Duodenal mucosa (tissue), 2 donors: ENCODE measurements around the gene SUCLG2.

Experiments used
- H3K27ac ChIP-seq: one replicate; pipeline ENCODE4 v1.7.0; 2013; ENCODE audit warnings: low read depth, low read length
- H3K27me3 ChIP-seq, 2 donors: one replicate each; pipeline ENCODE4 v1.7.0; 2013; ENCODE audit warnings: low read length in 2 of 2, control low read depth in 1 of 2; ENCODE audit not compliant: insufficient read depth in 2 of 2, control insufficient read depth in 1 of 2
- H3K36me3 ChIP-seq, 2 donors: one replicate each; pipeline ENCODE4 v1.7.0; 2013; ENCODE audit warnings: low read length in 2 of 2, control low read depth in 1 of 2; ENCODE audit not compliant: insufficient read depth in 2 of 2, control insufficient read depth in 1 of 2
- H3K4me1 ChIP-seq, 2 donors: one replicate each; pipeline ENCODE4 v1.7.0; 2013; ENCODE audit warnings: low read length in 2 of 2, control low read depth in 1 of 2; ENCODE audit not compliant: insufficient read depth in 2 of 2, control insufficient read depth in 1 of 2
- H3K4me3 ChIP-seq, 2 donors: one replicate each; pipeline ENCODE4 v1.7.0; 2013; ENCODE audit warnings: low read length in 2 of 2, low read depth in 1 of 2
- H3K9ac ChIP-seq, 2 donors: one replicate each; pipeline ENCODE4 v1.7.0; 2013; ENCODE audit warnings: low read length in 2 of 2, low read depth in 1 of 2
- H3K9me3 ChIP-seq, 2 donors: one replicate each; pipeline ENCODE4 v1.7.0; 2013; ENCODE audit warnings: low read length in 2 of 2, control low read depth in 1 of 2; ENCODE audit not compliant: control insufficient read depth in 1 of 2

The SUCLG2 gene

DNA sequence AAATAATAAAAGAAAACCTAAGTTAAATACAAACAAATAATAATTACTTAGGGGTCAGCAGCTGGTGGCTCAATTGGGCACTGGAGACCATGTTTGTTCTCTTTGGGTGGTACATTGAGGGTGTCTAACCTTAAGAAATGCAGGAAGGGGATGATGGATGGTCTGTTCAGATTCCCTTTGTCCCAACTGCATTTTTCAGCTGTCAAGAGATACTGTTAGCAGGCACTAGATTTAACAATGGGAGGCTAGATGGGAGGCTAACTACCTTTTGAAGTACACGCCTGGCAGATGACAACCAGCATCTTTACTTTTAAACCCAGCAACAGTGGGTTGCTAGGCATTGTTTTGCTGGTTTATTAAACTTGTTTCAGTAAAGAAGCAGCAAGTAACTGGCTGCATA is 222.5 kb downstream of the SUCLG2 start:
- Histone ChIP-seq H3K36me3 (peaks cover 0 to 8% of the 10 kb centered on the region in 2 donors), H3K4me3 (no peak overlapping the region), H3K4me1 (no peaks in the 10 kb centered on the region), H3K27ac (no peak overlapping the region), H3K27me3 (no peaks in the 10 kb centered on the region), H3K9ac (no peak overlapping the region), H3K9me3 (no peaks in the 10 kb centered on the region)

GRCh38 chr3:67423722-67424121 is 230.7 kb downstream of the SUCLG2 start:
- Histone ChIP-seq H3K4me1 (no peaks in the 10 kb centered on the region), H3K27me3 (no peaks in the 10 kb centered on the region), H3K27ac (no peak overlapping the region)

DNA sequence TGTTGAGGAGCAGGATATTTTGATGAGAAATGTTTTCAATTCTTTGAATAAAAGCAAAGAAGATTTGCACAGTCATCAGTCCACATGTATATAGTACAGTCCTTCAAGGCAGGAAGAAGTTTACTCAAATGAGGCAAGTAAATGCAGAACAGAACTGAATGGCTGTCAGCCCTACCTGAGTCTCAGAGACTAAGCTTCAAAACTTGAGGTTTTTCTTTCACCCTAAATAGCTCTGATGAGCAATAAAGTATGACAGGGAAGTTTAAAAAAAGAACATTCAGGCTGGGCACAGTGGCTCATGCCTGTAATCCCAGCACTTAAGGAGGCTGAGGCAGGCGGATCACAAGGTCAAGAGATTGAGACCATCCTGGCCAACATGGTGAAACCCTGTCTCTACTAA is 232.5 kb downstream of the SUCLG2 start:
- Histone ChIP-seq H3K27me3 (no peaks in the 10 kb centered on the region), H3K9ac (no peak overlapping the region), H3K9me3 (peaks cover 5 to 12% of the 10 kb centered on the region in 2 donors), H3K4me3 (no peak overlapping the region), H3K4me1 (no peaks in the 10 kb centered on the region), H3K36me3 (peaks cover 3 to 20% of the 10 kb centered on the region in 2 donors), H3K27ac (no peak overlapping the region)

More at GRCh38 chr3:67423722-67424121, 230.7 kb downstream of the SUCLG2 start:
- peaks cover 5 to 12% of the 10 kb centered on the region in 2 donors for H3K9me3 ChIP-seq
- H3K36me3 ChIP-seq, result peaks cover 3 to 20% of the 10 kb centered on the region in 2 donors
- no peak overlapping the region for H3K4me3 ChIP-seq
- no peak overlapping the region for H3K9ac ChIP-seq

GRCh38 chr3:67419779-67420178 is 234.6 kb downstream of the SUCLG2 start:
- Histone ChIP-seq H3K4me1 (no peaks in the 10 kb centered on the region), H3K27ac (no peak overlapping the region), H3K36me3 (peaks cover 3 to 20% of the 10 kb centered on the region in 2 donors), H3K4me3 (no peak overlapping the region), H3K27me3 (no peaks in the 10 kb centered on the region), H3K9me3 (peaks cover 5 to 12% of the 10 kb centered on the region in 2 donors), H3K9ac (no peak overlapping the region)

- H3K4me3 ChIP-seq, result no peak overlapping the region
- H3K9me3 ChIP-seq, result peaks cover 5 to 12% of the 10 kb centered on the region in 2 donors
- no peaks in the 10 kb centered on the region for H3K4me1 ChIP-seq
- no peak overlapping the region for H3K27ac ChIP-seq
- H3K27me3 ChIP-seq, result no peaks in the 10 kb centered on the region
- peaks cover 3 to 18% of the 10 kb centered on the region in 2 donors for H3K36me3 ChIP-seq
- no peak overlapping the region for H3K9ac ChIP-seq
These were observed 235.2 kb downstream of the SUCLG2 start for GRCh38 chr3:67419218-67419529.

DNA sequence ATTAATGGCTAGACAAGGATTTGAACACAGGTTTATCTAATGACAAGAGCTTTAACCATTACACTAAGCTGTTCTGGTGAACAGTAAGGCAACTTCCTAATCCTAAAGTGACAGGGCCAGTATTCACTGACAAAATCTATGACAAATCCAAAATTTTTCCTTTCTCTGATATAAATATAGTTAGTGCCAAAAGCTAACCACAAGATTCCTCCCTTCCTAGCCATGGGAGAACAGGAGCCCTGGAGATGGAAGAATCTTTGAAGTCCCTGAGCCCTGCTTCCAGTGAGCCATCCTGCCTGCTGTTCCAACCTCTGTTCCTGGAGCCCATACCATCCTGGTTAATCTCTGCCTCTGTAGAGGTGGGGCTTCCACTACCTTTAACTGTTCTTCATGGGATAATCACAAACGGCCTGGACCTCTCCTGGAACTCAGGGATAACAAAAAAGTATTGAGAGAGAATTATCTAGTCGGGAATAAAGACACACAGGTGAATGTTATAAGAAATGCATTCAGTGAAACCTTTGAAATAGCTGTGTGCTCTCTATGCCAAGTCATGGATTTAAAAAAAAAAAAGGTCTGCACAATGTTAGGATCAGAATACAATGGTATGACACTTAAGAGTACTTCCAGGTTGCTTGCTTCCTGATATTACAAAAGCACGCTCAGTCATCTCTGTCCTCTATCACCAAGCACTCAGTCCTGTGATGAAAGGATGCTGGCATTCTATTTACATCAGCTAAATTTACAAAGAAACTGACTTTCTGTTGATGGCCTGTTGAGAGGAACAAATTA is 235.8 kb downstream of the SUCLG2 start:
- Histone ChIP-seq H3K27me3 (no peaks in the 10 kb centered on the region), H3K9ac (no peak overlapping the region), H3K36me3 (peaks cover 3 to 18% of the 10 kb centered on the region in 2 donors), H3K4me3 (no peak overlapping the region), H3K27ac (no peak overlapping the region), H3K9me3 (peaks cover 5 to 12% of the 10 kb centered on the region in 2 donors), H3K4me1 (no peaks in the 10 kb centered on the region)

GRCh38 chr3:67416703-67417102 is 237.7 kb downstream of the SUCLG2 start:
- Histone ChIP-seq H3K4me3 (no peak overlapping the region), H3K27me3 (no peaks in the 10 kb centered on the region), H3K27ac (no peak overlapping the region), H3K9ac (no peak overlapping the region), H3K9me3 (peaks cover 5 to 12% of the 10 kb centered on the region in 2 donors), H3K4me1 (no peaks in the 10 kb centered on the region), H3K36me3 (peaks cover 3 to 12% of the 10 kb centered on the region in 2 donors)

GRCh38 chr3:67415511-67415910 is 238.9 kb downstream of the SUCLG2 start:
- Histone ChIP-seq H3K36me3 (peaks cover 3 to 4% of the 10 kb centered on the region in 2 donors), H3K9ac (no peak overlapping the region)

DNA sequence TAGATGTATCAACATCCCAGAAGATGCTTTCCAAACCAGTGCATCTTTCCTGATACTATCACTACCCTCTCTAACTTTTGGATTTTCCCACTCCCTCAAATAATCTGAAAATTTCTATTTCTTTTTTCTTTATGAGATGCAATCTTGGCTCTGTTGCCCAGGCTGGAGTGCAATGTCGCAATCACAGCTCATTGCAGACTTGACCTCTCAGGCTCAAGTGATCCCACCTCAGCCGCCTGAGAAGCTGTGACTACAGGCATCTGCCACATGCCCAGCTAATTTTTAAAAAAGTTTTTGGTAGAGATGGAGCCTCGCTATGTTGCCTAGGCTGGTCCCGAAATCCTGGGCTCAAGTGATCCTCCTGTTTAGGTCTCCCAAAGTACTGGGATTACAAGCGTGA is 239.7 kb downstream of the SUCLG2 start:
- H3K9ac ChIP-seq, result no peak overlapping the region
- no peak overlapping the region for H3K4me3 ChIP-seq
- no peak overlapping the region for H3K27ac ChIP-seq
- no peaks in the 10 kb centered on the region for H3K27me3 ChIP-seq
- H3K4me1 ChIP-seq, result no peaks in the 10 kb centered on the region
- H3K9me3 ChIP-seq, result peaks cover 3% of the 10 kb centered on the region in 2 donors
- peaks cover under 1 to 3% of the 10 kb centered on the region in 2 donors for H3K36me3 ChIP-seq

More at GRCh38 chr3:67415511-67415910, 238.9 kb downstream of the SUCLG2 start:
- Histone ChIP-seq H3K4me3 (no peak overlapping the region), H3K9me3 (peaks cover 4 to 10% of the 10 kb centered on the region in 2 donors), H3K27ac (no peak overlapping the region), H3K27me3 (no peaks in the 10 kb centered on the region), H3K4me1 (no peaks in the 10 kb centered on the region)

DNA sequence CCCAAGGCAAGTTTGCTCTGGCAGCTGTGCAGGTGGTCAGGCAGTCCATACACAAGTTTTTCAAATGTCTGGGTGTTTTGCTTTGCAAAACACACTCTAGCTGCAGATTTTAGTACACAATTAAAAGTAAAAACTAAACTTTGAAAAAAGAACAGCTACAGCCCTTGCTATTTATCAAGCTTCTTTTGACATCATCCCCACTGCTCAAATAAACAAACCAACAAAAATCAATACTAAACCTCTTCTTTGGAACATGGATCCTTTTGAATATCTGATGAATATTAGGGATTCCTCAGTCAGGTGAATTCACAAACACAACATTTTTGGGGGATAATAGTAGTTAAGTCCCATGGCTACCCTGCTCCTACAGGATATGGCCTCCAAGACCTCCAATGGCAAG is 249.2 kb downstream of the SUCLG2 start:
- no peaks in the 10 kb centered on the region for H3K4me1 ChIP-seq
- H3K27me3 ChIP-seq, result no peaks in the 10 kb centered on the region
- no peaks in the 10 kb centered on the region for H3K9me3 ChIP-seq
- H3K27ac ChIP-seq, result no peak overlapping the region
- H3K9ac ChIP-seq, result no peak overlapping the region
- H3K4me3 ChIP-seq, result no peak overlapping the region
- H3K36me3 ChIP-seq, result peaks cover 5 to 22% of the 10 kb centered on the region in 2 donors
